GM12878 (cell line): ENCODE measurements around the gene SMOC1. TPM values are rescaled to one million over a fixed set of nuclear protein-coding genes. Genes with fewer than 3 reads are reported as not detected.

Experiments
- RAD51 ChIP-seq: fragments of 450-650 bp; IDR thresholded peaks from 2 replicates; pipeline ENCODE4 v1.6.1; 2016; ENCODE audit warnings: moderate library complexity, mild to moderate bottlenecking, inconsistent platforms
- TCF12 ChIP-seq: IDR thresholded peaks from 2 replicates; pipeline ENCODE4 v1.6.1; 2011; ENCODE audit warnings: low read depth, mild to moderate bottlenecking, low read length
- TCF7 ChIP-seq: IDR thresholded peaks from 2 replicates; pipeline ENCODE4 v1.6.1; 2014; ENCODE audit warnings: antibody characterized with exemption, borderline replicate concordance
- polyA plus RNA-seq, 11 experiments: library from polyadenylated mRNA; depleted of rRNA in 4 of 11; unstranded in 6 of 11; stranded (reverse) in 5 of 11; fragments of >200 nt; fragmentation: Nextera tagmentation in 4 of 11; fragmentation: Illumina TruSeq in 1 of 11; extraction: Ambion mirVana in 4 of 11; extraction: Trizol in 1 of 11; gene quantifications; 1 replicate in 1 of 11; 2 replicates in 10 of 11; pipeline versions ENCODE4 v1.2.1 to v1.2.3, GENCODE V29; 2011 to 2016; ENCODE audit warnings: inconsistent platforms in 2 of 11, missing spikeins in 2 of 11, low read depth in 1 of 11
- total RNA-seq, 4 experiments: library from RNA; depleted of rRNA in 3 of 4; stranded (reverse); fragments of >200 nt in 3 of 4; fragmentation: Illumina TruSeq in 1 of 4; extraction: Trizol in 1 of 4; gene quantifications; 2 replicates each; pipeline versions ENCODE4 v1.2.1 to v1.2.3, GENCODE V29; 2013 to 2021
- TF ChIP-seq, protein P1 (sequence below): IDR thresholded peaks from 2 replicates; pipeline ENCODE4 v1.6.1; 2012; ENCODE audit warnings: low read depth, low read length, improper control_type of control experiment
- TF ChIP-seq, protein P2 (sequence below): fragments of 150-350 bp; IDR thresholded peaks from 2 replicates; pipeline ENCODE4 v1.6.1; 2016; ENCODE audit warnings: low read depth, low read length
- TF ChIP-seq, protein P3 (sequence below): IDR thresholded peaks from 2 replicates; pipeline ENCODE4 v1.6.1; 2012; ENCODE audit warnings: improper control_type of control experiment, low read depth, low read length; ENCODE audit not compliant: insufficient replicate concordance

SMOC1 gene
- total and polyA plus RNA-seq, 10 of the 15 experiments (the other 5 are each of a cell fraction or from before 2014, with no cell fraction given) = 0.03 to 0.26 (median 0.14) TPM; not detected in 7

DNA sequence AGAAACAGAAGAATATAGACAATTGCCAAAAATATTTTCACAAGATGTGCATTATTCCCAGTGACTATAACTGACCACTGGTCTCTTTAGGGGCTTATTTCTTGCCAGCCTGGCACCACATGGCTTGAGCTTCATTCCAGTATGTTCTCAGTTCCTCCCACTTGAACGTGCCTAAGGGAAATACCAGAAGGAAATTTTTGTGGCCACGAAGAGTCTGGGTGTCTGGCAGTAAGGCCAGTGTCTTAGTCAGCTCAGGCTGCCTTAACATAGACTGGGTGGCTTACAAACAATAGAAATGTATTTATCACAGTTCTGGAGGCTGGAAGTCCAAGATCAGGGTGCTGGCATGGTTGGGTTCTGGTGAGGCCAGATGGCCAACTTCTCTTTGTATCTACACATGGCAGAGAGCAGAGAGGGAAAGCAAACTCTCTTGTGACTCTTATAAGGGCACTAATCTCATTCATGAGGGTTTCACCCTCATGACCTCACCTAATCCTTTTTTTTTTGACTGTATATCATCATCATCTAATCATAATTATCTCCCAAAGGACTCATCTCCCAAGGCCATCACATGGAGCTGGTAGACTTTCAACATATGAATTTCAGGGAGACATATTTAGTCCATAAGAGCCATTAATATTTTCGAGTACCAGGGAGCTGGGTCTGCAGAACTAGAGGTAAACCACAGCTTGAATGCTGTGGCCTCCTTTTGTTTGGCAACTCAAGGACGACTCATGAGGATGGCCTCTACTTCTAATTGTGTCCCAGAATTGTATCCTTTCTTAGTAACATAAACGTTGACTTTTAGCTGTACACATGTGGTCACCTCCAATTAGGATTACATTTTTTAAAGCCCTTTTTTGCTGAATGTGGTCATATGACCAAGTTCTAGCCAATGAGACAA is 5.1 kb upstream of the SMOC1 start (continued):
- TF ChIP-seq, protein P1, sequence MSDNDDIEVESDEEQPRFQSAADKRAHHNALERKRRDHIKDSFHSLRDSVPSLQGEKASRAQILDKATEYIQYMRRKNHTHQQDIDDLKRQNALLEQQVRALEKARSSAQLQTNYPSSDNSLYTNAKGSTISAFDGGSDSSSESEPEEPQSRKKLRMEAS = no peak
- TF ChIP-seq RAD51 (no peak), TCF7 (no peak), TCF12 (no peak)
- TF ChIP-seq, protein P2, sequence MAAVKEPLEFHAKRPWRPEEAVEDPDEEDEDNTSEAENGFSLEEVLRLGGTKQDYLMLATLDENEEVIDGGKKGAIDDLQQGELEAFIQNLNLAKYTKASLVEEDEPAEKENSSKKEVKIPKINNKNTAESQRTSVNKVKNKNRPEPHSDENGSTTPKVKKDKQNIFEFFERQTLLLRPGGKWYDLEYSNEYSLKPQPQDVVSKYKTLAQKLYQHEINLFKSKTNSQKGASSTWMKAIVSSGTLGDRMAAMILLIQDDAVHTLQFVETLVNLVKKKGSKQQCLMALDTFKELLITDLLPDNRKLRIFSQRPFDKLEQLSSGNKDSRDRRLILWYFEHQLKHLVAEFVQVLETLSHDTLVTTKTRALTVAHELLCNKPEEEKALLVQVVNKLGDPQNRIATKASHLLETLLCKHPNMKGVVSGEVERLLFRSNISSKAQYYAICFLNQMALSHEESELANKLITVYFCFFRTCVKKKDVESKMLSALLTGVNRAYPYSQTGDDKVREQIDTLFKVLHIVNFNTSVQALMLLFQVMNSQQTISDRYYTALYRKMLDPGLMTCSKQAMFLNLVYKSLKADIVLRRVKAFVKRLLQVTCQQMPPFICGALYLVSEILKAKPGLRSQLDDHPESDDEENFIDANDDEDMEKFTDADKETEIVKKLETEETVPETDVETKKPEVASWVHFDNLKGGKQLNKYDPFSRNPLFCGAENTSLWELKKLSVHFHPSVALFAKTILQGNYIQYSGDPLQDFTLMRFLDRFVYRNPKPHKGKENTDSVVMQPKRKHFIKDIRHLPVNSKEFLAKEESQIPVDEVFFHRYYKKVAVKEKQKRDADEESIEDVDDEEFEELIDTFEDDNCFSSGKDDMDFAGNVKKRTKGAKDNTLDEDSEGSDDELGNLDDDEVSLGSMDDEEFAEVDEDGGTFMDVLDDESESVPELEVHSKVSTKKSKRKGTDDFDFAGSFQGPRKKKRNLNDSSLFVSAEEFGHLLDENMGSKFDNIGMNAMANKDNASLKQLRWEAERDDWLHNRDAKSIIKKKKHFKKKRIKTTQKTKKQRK = no peak
- TF ChIP-seq, protein P3, sequence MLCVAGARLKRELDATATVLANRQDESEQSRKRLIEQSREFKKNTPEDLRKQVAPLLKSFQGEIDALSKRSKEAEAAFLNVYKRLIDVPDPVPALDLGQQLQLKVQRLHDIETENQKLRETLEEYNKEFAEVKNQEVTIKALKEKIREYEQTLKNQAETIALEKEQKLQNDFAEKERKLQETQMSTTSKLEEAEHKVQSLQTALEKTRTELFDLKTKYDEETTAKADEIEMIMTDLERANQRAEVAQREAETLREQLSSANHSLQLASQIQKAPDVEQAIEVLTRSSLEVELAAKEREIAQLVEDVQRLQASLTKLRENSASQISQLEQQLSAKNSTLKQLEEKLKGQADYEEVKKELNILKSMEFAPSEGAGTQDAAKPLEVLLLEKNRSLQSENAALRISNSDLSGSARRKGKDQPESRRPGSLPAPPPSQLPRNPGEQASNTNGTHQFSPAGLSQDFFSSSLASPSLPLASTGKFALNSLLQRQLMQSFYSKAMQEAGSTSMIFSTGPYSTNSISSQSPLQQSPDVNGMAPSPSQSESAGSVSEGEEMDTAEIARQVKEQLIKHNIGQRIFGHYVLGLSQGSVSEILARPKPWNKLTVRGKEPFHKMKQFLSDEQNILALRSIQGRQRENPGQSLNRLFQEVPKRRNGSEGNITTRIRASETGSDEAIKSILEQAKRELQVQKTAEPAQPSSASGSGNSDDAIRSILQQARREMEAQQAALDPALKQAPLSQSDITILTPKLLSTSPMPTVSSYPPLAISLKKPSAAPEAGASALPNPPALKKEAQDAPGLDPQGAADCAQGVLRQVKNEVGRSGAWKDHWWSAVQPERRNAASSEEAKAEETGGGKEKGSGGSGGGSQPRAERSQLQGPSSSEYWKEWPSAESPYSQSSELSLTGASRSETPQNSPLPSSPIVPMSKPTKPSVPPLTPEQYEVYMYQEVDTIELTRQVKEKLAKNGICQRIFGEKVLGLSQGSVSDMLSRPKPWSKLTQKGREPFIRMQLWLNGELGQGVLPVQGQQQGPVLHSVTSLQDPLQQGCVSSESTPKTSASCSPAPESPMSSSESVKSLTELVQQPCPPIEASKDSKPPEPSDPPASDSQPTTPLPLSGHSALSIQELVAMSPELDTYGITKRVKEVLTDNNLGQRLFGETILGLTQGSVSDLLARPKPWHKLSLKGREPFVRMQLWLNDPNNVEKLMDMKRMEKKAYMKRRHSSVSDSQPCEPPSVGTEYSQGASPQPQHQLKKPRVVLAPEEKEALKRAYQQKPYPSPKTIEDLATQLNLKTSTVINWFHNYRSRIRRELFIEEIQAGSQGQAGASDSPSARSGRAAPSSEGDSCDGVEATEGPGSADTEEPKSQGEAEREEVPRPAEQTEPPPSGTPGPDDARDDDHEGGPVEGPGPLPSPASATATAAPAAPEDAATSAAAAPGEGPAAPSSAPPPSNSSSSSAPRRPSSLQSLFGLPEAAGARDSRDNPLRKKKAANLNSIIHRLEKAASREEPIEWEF = no peak
